GM12878 (cell line): ENCODE data around the gene P2RY10. TPM values are rescaled to one million over a fixed set of nuclear protein-coding genes. Genes with fewer than 3 reads are reported as not detected.

Experiments
- BCL11A ChIP-seq: IDR thresholded peaks from 2 replicates; pipeline ENCODE4 v1.6.1; 2011; ENCODE audit warnings: low read depth, low read length
- CEBPZ ChIP-seq: fragments of 150-350 bp; IDR thresholded peaks from 2 replicates; pipeline ENCODE4 v1.6.1; 2016; ENCODE audit warnings: low read depth, low read length
- CHD2 ChIP-seq: IDR thresholded peaks from 2 replicates; pipeline ENCODE4 v1.6.1; 2011; ENCODE audit warnings: low read depth, low read length, improper control_type of control experiment, borderline replicate concordance
- E2F8 ChIP-seq: fragments of 450-650 bp; IDR thresholded peaks from 2 replicates; pipeline ENCODE4 v1.6.1; 2018; ENCODE audit warnings: mild to moderate bottlenecking, low read depth, moderate library complexity; ENCODE audit not compliant: partially characterized antibody
- E4F1 ChIP-seq: fragments of 450-650 bp; IDR thresholded peaks from 2 replicates; pipeline ENCODE4 v1.6.1; 2018; ENCODE audit warnings: borderline replicate concordance, mild to moderate bottlenecking; ENCODE audit not compliant: partially characterized antibody
- GABPA ChIP-seq: IDR thresholded peaks from 2 replicates; pipeline ENCODE4 v1.6.1; 2014; ENCODE audit warnings: antibody characterized with exemption, low read depth, mild to moderate bottlenecking, inconsistent platforms
- IKZF1 ChIP-seq: fragments of 450-650 bp; conservative IDR thresholded peaks from 2 replicates; pipeline ENCODE4 v1.6.1; 2017; ENCODE audit warnings: antibody characterized with exemption, mild to moderate bottlenecking
- JUNB ChIP-seq: IDR thresholded peaks from 2 replicates; pipeline ENCODE4 v1.6.1; 2016; ENCODE audit warnings: antibody characterized with exemption, mild to moderate bottlenecking
- KDM1A ChIP-seq: fragments of 200-600 bp; sonication (generic); IDR thresholded peaks from 2 replicates; pipeline ENCODE4 v1.6.1; 2016; ENCODE audit warnings: borderline replicate concordance
- KLF5 ChIP-seq: fragments of 450-650 bp; IDR thresholded peaks from 2 replicates; pipeline ENCODE4 v1.6.1; 2014; ENCODE audit warnings: mild to moderate bottlenecking; ENCODE audit not compliant: partially characterized antibody
- NR2F1 ChIP-seq: fragments of 450-650 bp; conservative IDR thresholded peaks from 2 replicates; pipeline ENCODE4 v1.6.1; 2017; ENCODE audit warnings: mild to moderate bottlenecking
- RELB ChIP-seq: fragments of 450-650 bp; IDR thresholded peaks from 2 replicates; pipeline ENCODE4 v1.6.1; 2017; ENCODE audit warnings: low read depth, mild to moderate bottlenecking, moderate library complexity
- SRF ChIP-seq, 2 experiments: IDR thresholded peaks; 2 replicates each; pipeline ENCODE4 v1.6.1; 2011; ENCODE audit warnings: low read depth in 2 of 2, low read length in 2 of 2, mild to moderate bottlenecking in 1 of 2, moderate library complexity in 1 of 2
- USF1 ChIP-seq: IDR thresholded peaks from 2 replicates; pipeline ENCODE4 v1.6.1; 2011; ENCODE audit warnings: borderline replicate concordance, low read depth, mild to moderate bottlenecking, moderate library complexity, mixed read lengths, low read length; ENCODE audit not compliant: insufficient read depth; ENCODE audit errors: extremely low read length
- YY1 ChIP-seq: IDR thresholded peaks from 2 replicates; pipeline ENCODE4 v1.6.1; 2011; ENCODE audit warnings: low read depth, mild to moderate bottlenecking, low read length
- ZBED1 ChIP-seq: IDR thresholded peaks from 2 replicates; pipeline ENCODE4 v1.6.1; 2016; ENCODE audit warnings: borderline replicate concordance
- ZNF217 ChIP-seq: fragments of 450-650 bp; IDR thresholded peaks from 2 replicates; pipeline ENCODE4 v1.6.1; 2017; ENCODE audit warnings: antibody characterized with exemption, mild to moderate bottlenecking
- ZNF384 ChIP-seq: IDR thresholded peaks from 2 replicates; pipeline ENCODE4 v1.6.1; 2012; ENCODE audit warnings: low read depth, mild to moderate bottlenecking, low read length, improper control_type of control experiment, borderline replicate concordance
- ZNF622 ChIP-seq: fragments of 450-650 bp; IDR thresholded peaks from 2 replicates; pipeline ENCODE4 v1.6.1; 2017; ENCODE audit warnings: mild to moderate bottlenecking, inconsistent platforms
- polyA plus RNA-seq, 11 experiments: library from polyadenylated mRNA; depleted of rRNA in 4 of 11; unstranded in 6 of 11; stranded (reverse) in 5 of 11; fragments of >200 nt; fragmentation: Nextera tagmentation in 4 of 11; fragmentation: Illumina TruSeq in 1 of 11; extraction: Ambion mirVana in 4 of 11; extraction: Trizol in 1 of 11; gene quantifications; 1 replicate in 1 of 11; 2 replicates in 10 of 11; pipeline versions ENCODE4 v1.2.1 to v1.2.3, GENCODE V29; 2011 to 2016; ENCODE audit warnings: inconsistent platforms in 2 of 11, missing spikeins in 2 of 11, low read depth in 1 of 11
- total RNA-seq, 4 experiments: library from RNA; depleted of rRNA in 3 of 4; stranded (reverse); fragments of >200 nt in 3 of 4; fragmentation: Illumina TruSeq in 1 of 4; extraction: Trizol in 1 of 4; gene quantifications; 2 replicates each; pipeline versions ENCODE4 v1.2.1 to v1.2.3, GENCODE V29; 2013 to 2021

P2RY10 gene
- total and polyA plus RNA-seq, 10 of the 15 experiments (the other 5 are each of a cell fraction or from before 2014, with no cell fraction given), result 43.8 to 288 (median 72.1) TPM

- TF ChIP-seq CEBPZ (no peak), KLF5 (no peak), E2F8 (no peak), SRF (IDR thresholded peaks at IDR 0.05; ENCODE audit: low read depth in 2 of 2, low read length in 2 of 2) (no peak), CHD2 (peak; percentile 63; the same call in 1 of the 2 replicates), ZBED1 (peak; percentile 47; the same call in 1 of the 2 replicates), KDM1A (no peak), RELB (peak; percentile 93), USF1 (no peak), E4F1 (no peak), ZNF622 (no peak), YY1 (0 out of 2 replicates have a peak, but pooled peaks have one; percentile 18), NR2F1 (peak; percentile 37; the same call in 1 of the 2 replicates), JUNB (no peak), ZNF217 (no peak), BCL11A (0 out of 2 replicates have a peak, but pooled peaks have one; percentile 59), GABPA (no peak), ZNF384 (no peak), IKZF1 (peak; percentile 55)
These were observed at the start of gene P2RY10 (continued) for GRCh38 chrX:78945186-78945912.
